ENCODE data around the gene RHOBTB1. TPM values are rescaled to one million over a fixed set of nuclear protein-coding genes. Genes with fewer than 3 reads are reported as not detected.

RHOBTB1 gene
- total RNA-seq, 1 donor from 2014 or later, result 13.5 TPM

DNA sequence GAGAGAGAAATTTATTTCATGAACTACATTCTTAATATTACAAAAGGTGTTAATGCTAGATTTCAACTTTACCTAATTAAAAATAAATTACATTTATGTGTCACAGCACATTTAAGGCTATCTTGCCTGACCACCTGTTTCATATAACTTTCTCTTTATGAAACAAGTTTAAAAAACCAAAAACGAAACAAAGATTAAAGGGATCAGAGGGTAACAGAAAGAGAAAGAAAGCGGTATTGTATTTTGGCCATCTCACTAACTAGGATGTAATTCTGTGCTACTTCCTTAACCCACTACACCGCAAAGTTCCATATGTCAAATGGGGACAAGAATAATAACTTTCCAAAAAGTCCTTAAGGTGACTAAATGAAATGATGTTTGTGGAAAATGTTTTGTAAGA is 6.3 kb upstream of the RHOBTB1 start:
- ATAC-seq (no peak), DNase-seq (no peak)
- intact Hi-C loops (cut with micrococcal nuclease), result no loop called here

DNA sequence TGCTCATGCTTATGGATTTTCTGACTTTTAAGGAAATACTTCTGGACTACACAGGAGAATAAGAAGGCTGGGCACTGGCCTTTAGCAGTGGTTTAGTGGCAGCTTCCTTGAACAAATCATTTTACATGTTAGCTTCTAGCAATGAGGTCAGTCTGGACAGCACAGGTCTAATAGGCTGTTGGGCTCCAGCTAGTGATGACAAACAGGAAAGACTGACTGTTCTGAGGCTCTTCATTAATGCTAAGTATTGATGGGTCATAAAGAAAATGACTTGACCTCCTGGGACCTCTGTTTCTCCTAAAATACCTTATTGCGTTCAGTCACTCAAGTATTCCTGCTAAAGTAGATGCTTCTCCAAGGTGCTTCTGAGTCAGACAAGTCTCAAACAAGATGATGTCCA is 4.9 kb upstream of the RHOBTB1 start:
- ATAC-seq (no peak), DNase-seq (no peak)
- intact Hi-C loops (cut with micrococcal nuclease), result no loop called here

DNA sequence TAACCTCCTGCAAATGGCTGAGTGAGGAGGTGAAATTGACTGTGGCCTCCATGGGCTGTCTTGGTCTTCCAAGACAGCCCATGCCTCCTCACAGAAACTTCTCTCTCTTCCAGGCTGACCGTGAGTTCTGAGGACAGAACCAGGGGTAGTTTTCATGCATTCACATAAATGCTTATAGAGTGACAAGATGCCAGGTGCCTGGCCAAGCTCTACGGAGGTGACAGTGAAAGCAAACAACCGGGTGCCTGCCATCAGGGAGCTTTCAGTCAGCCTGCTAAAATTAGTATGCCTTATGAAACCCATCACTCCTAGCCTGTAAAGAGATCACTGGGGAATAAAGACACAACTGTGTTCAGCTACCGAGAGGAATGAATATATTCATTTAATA is 919 bp upstream of the RHOBTB1 start:
- no peak for DNase-seq
- intact Hi-C loops (cut with micrococcal nuclease), result no loop called here
- ATAC-seq, result no peak

DNA sequence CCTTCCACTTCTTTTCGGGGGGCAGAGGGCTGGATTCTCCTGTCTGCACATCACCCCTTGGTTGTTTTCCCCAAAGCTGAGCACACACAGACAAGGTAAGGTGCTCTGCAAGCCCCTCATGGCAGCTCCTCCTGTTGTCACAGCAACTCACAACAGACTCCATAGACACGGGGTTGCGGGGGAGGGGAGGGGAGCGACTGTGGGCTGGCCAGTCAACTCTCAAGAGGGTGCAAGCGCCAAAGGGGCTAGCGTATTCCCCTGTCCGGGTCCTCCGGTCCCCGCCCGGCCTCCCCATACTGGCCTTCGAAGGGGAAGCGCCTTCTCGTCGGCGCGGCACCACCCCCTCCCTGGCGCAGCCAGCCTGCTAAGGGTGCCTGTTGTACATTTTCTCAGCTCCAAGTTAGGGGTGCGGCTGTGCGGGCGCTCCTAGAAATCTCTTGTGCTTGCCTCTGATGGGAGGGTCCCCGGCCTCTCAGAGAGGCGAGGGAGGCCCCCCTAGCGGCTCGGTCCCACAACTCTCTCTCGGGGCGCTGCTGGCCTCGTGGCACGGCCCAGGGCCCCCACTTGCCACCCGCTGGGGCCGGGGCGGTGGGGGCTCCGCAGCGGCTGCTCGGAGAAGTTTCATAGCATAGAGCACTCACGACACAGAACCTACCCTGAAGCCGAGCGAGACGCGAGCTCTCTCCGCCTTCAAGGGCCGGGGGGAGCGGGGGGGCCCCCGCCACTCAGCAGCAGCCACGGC is 498 bp downstream of the RHOBTB1 start:
- intact Hi-C loops (cut with micrococcal nuclease), result no loop called here
- DNase-seq (peak; percentile 83), ATAC-seq (peak; percentile 63)

DNA sequence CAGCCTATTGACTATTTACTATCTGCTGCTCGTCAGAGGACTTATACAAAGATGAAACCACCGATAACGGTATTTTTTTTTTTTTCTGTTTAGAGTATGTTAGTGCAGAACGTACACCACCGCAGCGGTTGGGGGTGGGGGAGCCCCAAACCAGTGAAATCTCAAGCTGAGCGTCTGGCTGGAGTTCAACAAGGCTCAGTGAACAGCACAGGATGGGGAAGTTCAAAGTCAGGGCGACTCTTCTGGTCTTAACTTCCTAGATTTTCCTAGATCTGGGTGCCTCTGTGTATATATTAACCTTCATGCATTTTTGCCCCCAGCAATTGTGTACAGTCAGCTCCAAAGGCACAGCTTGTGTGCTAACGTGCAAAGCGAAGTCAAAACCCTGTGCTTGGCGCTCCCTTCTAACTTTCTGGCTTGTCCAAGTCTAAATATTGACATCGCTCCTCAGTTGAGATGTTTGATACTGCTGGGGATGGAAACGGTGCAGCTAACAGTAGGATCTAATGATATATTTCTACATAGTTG is 1.1 kb downstream of the RHOBTB1 start:
- DNase-seq (peak; percentile 58), ATAC-seq (peak; percentile 18)
- intact Hi-C loops (cut with micrococcal nuclease), result no loop called here

DNA sequence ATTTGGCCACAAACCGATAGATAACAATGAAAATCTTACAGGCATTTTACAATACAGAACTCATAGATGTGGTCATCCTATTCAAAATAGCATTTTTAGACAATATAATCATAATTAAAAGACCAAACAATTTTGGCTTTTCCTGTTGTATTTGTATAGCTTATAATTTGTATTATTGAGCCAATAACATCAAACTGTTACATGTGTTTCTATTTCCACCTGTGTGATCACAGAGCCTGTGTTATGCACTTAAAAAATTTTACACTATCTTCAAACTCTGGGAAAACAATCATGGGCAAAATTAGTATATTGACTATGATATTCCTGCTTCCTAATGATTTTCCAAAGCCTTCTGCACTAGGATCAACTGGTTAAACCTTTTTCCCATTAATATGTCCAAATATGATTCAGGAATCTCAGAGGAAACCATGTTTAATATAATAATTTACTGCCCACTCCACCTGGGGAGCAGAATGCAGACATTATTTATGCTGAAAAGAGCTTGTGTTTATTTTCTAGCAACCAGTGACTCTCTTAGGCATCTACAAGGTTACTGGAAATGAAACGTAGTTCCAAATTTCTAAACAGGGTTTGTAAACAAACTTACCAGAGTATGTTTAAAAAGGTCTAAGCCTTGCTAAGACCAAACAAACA is 1.7 kb downstream of the RHOBTB1 start:
- no peak for DNase-seq
- intact Hi-C loops (cut with micrococcal nuclease), result no loop called here
- ATAC-seq, result no peak

DNA sequence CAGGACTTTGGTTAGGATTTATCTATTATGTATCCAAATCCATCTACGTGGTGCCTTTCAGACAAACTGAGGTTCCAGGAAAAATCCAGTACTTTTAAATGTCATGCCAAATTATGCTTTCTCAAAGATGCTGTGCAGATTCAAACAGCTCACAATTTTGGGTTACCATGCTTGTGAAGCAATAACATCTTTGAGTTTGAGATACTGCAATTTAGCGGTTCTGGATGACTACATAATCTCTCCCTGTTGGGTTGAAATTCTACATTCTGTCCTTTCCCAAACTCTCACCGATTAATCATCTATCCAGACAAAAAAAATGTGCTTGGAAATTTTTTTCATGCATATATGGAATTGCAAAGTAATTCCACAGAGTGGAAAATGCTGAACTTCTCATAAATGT is 3.5 kb downstream of the RHOBTB1 start:
- intact Hi-C loops (cut with micrococcal nuclease), result no loop called here

DNA sequence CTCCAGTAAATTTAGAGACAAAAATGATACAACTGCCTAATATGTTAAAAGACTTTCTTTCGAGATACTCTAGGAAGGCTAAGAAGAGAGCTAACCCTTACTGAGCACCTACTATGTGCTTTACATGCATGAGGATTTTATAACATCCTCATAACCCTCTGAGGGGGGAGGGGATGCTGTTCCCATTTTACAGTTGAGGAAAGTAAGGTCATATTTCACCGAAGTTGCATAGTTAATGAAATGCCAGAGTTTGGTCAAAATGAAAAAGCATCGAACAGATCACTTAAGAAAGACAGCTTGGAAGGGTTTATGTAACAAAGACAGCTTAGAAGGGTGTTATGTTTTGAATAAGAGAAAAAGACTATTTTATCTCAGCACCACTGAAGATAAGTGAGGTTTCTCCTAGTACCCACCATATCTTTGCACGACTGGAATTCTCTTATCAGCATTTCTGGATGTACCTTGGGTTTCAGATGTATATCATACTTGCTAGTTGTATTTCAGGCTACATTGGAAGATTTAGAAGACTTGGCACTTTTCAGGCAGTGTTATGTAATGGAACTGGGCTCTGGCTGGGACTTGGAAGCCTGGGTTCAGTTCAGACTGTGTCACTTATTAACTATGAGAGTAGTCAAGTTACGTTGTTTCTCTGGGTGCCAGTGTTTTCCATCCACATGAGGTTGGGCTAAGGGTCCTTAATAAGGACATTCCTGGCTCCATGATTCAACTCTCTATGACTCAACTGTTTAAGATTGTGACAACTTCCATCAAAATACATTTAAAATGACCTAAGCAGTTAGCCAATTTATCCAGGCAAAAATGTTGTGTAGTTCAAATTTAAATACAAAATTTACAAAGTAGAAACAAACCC is 6.0 kb downstream of the RHOBTB1 start:
- intact Hi-C loops (cut with micrococcal nuclease), result loop anchor here (5.0 kb wide), 1 partner anchor 41 kb away; no protein-coding TSS in a partner anchor
- ATAC-seq (peak; percentile 11), DNase-seq (no peak)

More for the DNA sequence above, 3.5 kb downstream of the RHOBTB1 start:
- ATAC-seq (no peak), DNase-seq (no peak)

DNA sequence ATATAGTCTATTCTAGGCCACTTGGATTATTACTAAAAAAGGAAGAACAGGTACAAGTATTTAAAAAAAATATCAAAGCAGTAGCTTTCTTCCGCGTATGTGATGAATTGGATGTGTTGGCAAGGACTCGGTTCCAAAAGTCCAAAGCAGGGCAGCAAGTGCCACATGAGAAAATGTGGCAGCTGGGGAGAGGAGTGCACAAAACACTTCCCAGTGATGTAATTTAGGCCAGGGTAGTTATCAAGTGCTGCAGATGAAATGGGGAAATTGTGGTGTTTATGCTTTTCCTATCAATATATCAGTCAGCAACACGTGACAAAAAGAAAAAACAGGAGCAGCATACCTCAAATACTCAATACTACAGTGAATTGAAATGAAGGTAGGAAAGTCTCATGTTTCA is 7.0 kb downstream of the RHOBTB1 start:
- intact Hi-C loops (cut with micrococcal nuclease), result loop anchor here (5.0 kb wide), 1 partner anchor 40 kb away; no protein-coding TSS in a partner anchor
- ATAC-seq (no peak), DNase-seq (no peak)

DNA sequence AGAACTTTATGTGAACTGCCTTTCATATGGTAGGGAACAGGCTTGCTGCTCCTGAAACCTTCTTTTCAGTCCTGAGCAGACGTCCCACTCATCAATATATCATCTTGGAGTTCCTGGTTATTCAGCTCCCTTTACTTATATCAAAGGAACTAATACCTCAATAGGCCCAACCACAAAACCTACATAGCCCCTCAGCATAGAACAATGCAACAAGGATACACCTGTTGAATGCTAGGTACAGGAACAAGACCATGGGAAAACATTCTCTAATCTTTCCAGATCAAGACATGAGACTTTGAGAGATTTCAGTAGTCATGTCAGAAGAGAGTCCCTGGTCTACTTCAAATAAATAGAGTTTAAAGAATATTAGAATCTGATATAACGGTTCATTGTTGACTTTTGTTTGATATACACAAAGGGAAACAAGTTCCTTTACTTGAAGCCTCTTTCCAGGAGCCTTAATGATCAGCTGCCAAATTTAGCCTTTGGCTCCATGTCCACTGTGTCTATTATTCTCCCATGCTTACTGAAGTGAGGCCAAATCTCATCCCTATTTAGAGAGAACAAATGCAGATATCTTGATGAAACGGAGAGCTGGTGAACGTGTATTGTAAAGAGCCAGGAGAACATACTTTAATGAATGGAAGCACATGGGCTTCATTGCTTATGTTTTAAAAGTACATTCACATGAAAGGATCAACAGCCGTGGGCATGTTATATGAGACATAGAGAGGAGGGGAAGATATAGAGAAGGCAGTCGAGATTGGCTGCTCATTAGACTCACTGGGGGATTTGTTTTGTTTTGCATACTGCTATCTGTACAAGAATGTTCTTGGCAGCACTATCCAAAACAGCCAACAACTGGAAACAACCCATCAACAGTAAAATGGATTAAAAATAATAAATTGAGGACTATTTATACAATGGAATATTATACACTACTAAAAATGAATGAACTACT is 9.5 kb downstream of the RHOBTB1 start:
- ATAC-seq (peak; percentile 88), DNase-seq (no peak)
- intact Hi-C loops (cut with micrococcal nuclease), result loop anchor here (5.0 kb wide), 1 partner anchor 37 kb away; no protein-coding TSS in a partner anchor

DNA sequence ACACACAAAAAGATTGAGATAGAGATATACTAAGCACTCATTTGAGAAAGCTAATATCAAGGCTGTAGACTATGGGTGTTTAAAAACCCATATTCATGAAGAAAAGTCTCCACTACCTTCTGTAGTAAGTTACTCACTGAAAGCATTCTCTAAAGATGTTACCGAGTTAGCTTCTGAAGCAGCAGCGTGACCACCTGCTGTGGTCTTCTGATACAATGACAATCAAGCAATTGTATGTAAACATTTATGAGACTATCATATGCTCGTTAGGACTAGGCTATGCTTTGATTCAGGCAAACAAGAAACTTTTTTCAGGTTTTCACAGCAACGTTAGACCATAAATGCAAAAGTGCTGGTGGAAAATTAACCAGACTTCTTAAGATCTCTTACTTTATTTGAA is 11.2 kb downstream of the RHOBTB1 start:
- DNase-seq (no peak), ATAC-seq (no peak)
- intact Hi-C loops (cut with micrococcal nuclease), result no loop called here

DNA sequence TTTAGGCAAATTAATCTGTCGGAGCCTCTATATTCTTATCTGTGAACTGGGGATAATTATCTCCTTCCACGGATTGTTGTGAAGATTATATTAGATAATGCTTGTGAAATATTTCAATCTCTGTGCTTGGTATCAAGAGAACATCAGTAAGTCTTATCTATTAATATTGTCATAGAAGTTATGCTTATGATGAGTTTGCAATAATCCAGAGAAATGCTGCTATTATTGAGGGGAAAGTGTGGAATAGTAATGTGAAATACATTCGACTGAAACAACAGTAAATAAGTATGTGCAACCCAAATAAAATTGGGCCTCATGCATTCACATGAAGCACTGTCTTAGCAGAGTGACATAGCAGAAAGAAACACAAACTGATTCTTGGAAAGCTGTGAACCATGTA is 13.7 kb downstream of the RHOBTB1 start:
- DNase-seq, result no peak
- ATAC-seq, result no peak
- intact Hi-C loops (cut with micrococcal nuclease), result no loop called here

DNA sequence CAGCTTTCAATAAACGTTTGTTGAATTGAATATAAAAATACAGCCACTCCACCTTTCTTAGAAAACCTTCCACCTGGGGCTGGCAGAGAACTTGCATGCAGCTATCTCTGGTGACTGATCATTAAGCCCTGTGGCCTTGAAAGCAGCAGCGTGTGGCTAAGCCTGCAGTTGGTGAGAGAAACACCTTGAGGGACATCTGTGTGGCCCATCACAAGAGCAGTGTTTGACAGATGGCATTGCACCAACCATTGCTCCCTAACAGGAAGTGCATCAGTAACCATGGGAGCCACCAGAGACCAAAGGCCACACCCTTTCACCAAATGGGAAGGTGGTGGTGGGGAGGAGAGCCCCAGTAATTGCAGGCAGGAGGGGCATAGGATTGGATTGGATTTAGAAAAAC is 22.4 kb downstream of the RHOBTB1 start:
- intact Hi-C loops (cut with micrococcal nuclease), result no loop called here
- DNase-seq (no peak), ATAC-seq (peak; percentile 38)

DNA sequence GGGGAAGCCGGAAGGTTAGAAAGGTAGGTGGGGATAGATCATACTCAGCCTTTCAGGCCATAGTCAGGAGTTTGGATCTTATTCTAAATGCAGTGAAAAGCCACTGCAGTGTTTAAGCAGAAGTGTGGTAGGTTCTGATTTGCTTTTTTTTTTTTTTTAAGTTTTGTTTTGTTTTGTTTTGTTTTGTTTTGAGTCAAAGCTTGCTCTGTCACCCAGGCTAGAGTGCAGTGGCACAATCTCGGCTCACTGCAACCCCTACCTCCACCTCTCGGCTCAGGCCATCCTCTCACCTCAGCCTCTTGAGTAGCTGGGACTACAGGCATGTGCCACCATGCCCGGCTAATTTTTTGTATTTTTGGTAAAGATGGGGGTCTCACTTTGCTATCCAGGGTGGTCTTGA is 23.5 kb downstream of the RHOBTB1 start:
- ATAC-seq (no peak), DNase-seq (no peak)
- intact Hi-C loops (cut with micrococcal nuclease), result no loop called here

DNA sequence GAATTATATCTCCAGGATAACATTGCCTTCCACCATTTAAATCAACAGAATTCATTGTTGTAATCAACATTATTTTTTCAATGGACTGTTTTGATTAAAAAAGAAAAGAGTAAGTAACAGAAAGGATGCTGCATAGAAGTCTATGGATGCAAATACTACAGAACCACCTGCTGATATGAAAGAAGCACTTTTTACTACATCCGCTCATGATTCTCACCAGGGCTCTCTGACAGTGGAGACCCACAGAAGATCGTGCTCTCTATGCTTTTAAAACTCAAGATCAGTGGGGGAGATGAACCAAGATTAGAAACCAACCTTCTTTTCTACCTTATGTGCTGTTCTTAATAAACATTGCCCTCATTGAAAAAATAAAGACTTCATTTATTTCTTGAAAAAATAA is 24.4 kb downstream of the RHOBTB1 start:
- intact Hi-C loops (cut with micrococcal nuclease), result no loop called here
- DNase-seq (no peak), ATAC-seq (no peak)

DNA sequence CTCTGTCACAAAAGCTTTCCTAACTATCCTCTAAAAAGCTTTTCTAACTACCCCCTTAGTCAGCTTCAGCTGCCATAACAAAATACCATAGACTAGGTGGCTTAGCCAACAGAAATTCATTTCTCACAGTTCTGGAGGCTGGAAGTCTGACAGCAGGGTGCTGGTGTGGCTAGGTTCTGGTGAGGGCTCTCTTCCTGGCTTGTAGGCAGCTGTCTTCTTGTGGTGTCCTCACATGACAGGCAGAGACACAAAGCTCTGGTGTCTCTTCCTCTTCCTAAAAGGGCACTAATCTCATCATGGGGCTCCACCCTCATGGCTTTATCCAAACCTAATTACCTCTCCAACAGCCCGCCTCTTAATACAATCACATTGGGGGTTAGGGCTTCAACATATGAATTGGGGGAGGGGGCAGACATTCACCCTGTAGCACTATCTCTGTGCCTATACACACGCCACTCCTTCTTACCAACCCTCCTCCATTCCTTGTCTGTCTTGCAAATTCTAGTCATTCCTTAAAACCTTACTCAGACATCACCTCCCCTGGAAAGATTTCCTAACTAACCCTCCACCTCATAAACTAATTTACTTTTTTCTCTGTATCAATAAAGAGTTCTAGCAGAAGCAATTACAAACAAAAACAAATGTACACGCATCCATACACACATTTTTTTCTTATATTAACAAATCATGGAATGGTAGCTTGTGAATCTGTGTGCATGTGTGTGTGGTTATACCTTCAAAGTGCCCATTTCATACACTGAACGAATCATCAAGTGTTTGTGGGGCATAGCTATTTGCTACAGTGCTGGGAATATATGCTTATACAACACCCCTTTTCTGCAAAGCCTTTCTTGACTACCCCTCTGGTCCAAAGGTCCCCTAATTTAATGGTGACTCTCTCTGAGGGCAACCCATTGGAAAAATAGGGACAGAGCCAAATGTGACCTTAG is 26.4 kb downstream of the RHOBTB1 start:
- ATAC-seq, result no peak
- intact Hi-C loops (cut with micrococcal nuclease), result no loop called here
- DNase-seq, result no peak

DNA sequence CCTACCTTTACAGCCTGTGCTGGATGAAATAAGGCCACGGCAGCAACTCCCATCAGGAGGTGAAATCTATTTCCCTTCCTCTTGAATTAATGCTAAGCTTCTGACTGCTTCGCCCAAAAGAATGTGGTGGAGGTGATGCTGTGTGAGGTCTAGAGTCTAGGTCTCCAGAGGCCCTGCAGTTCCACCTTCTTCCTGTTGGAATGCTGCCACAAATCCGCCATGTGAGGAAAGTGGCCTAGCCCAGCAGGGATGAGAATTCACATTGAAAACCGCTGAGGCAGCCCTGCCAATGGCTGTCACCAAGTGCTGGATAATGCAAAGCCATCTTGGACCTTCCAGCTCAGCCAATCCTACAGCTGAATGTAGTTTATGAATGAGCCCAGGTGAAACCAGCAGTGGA is 28.0 kb downstream of the RHOBTB1 start:
- ATAC-seq, result no peak
- no peak for DNase-seq
- intact Hi-C loops (cut with micrococcal nuclease), result no loop called here

All from left ventricle myocardium superior (tissue), 1 donor.